Esophagus (tissue), 2 donors: ENCODE measurements around the gene BICD2. TPM values are rescaled to one million over a fixed set of nuclear protein-coding genes. Genes with fewer than 3 reads are reported as not detected.

Experiments
- H3K27ac ChIP-seq, 2 donors: one replicate each; pipeline ENCODE4 v1.5.1; 2013; ENCODE audit warnings: low read depth in 2 of 2, mild to moderate bottlenecking in 2 of 2, inconsistent platforms in 1 of 2, low read length in 1 of 2, moderate library complexity in 1 of 2
- H3K27me3 ChIP-seq, 2 donors: one replicate each; pipeline ENCODE4 v1.6.1; 2013; ENCODE audit warnings: low read length in 2 of 2, control low read depth in 1 of 2, mild to moderate bottlenecking in 1 of 2; ENCODE audit not compliant: insufficient read depth in 2 of 2, control insufficient read depth in 1 of 2
- H3K36me3 ChIP-seq, 2 donors: one replicate each; pipeline ENCODE4 v1.6.1; 2013; ENCODE audit warnings: low read length in 1 of 2; ENCODE audit not compliant: control insufficient read depth in 2 of 2, insufficient read depth in 2 of 2
- H3K4me1 ChIP-seq, 2 donors: one replicate each; pipeline ENCODE4 v1.6.1; 2013; ENCODE audit warnings: low read length in 1 of 2; ENCODE audit not compliant: control insufficient read depth in 2 of 2, insufficient read depth in 2 of 2
- H3K4me3 ChIP-seq, 2 donors: one replicate each; pipeline ENCODE4 v1.5.1; 2013; ENCODE audit warnings: low read length in 2 of 2, mild to moderate bottlenecking in 2 of 2, low read depth in 1 of 2, moderate library complexity in 1 of 2
- H3K9me3 ChIP-seq, 2 donors: one replicate each; pipeline ENCODE4 v1.6.1; 2013; ENCODE audit warnings: mild to moderate bottlenecking in 2 of 2, low read depth in 1 of 2, low read length in 1 of 2, moderate library complexity in 1 of 2; ENCODE audit not compliant: control insufficient read depth in 2 of 2, insufficient read depth in 1 of 2
- WGBS, 2 donors: extraction: QIAGEN DNeasy Blood & Tissue Kit; methylation state at CpG; one replicate each; pipeline ENCODE4 v1.1.7; 2013; 5-methylcytosine and 5-hydroxymethylcytosine counted together
- polyA plus RNA-seq, 2 donors: library from polyadenylated mRNA; stranded (reverse); fragments of 200-250 nt; gene quantifications; one replicate each; pipeline ENCODE4 v1.2.3, GENCODE V29; 2013
- donor health status: healthy with polysubstance abuse.
- donor health status: Bipolar disorder and iron deficiency.

Gene BICD2
- polyA plus RNA-seq, 2 donors, result 30.9 to 41.1 TPM

GRCh38 chr9:92763721-92764380, 782 bp downstream of the BICD2 start:
- H3K4me3 ChIP-seq, result peak overlapping the region; percentile 71 to 94
- no peaks in the 10 kb centered on the region for H3K9me3 ChIP-seq
- H3K4me1 ChIP-seq, result peaks cover 20 to 46% of the 10 kb centered on the region in 2 donors
- WGBS, 2 donors, result 1 to 3% methylated on average over 36 to 42 of the region's 42 CpGs
- H3K36me3 ChIP-seq, result no peaks in the 10 kb centered on the region
- H3K27me3 ChIP-seq, result no peaks in the 10 kb centered on the region
- peak overlapping the region; percentile 85 to 88 for H3K27ac ChIP-seq

GRCh38 chr9:92762781-92763708, 1.6 kb downstream of the BICD2 start:
- peaks cover 20 to 46% of the 10 kb centered on the region in 2 donors for H3K4me1 ChIP-seq
- WGBS, 2 donors, result 32 to 43% methylated on average over 19 of the region's 19 CpGs

DNA sequence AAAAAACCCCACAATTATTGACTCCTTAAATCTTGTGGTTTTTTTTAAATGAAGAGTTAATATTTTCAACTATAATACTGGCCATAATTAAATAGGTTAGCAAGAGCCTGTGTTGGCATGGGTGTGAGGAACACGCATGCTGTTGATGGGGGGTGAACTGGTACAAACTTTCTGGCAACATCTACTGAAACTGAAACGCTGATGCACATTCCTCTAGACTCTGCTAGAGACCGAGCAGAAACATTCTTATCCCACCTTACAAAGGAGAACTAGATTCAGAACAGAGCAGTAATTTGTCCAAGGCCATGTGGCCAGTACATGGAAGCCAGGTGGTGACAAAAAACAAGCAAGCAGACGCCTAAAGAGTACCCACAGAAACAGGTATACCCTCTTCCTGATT, 2.4 kb downstream of the BICD2 start:
- Histone ChIP-seq H3K4me1 (peaks cover 20 to 40% of the 10 kb centered on the region in 2 donors), H3K27ac (peak overlapping the region; percentile 85 to 88), H3K4me3 (peak overlapping the region; percentile 71 to 94), H3K9me3 (no peaks in the 10 kb centered on the region), H3K36me3 (no peaks in the 10 kb centered on the region), H3K27me3 (no peaks in the 10 kb centered on the region)
- 29 to 34% methylated on average over 4 of the region's 4 CpGs for WGBS, 2 donors

More at GRCh38 chr9:92762781-92763708, 1.6 kb downstream of the BICD2 start:
- Histone ChIP-seq H3K27me3 (no peaks in the 10 kb centered on the region), H3K4me3 (peak overlapping the region; percentile 71 to 94), H3K36me3 (no peaks in the 10 kb centered on the region), H3K27ac (peak overlapping the region; percentile 85 to 88), H3K9me3 (no peaks in the 10 kb centered on the region)

- Histone ChIP-seq H3K4me3 (no peak overlapping the region), H3K27ac (peak overlapping the region in 1 of 2 donors; percentile 74)
These were observed 2.9 kb downstream of the BICD2 start for GRCh38 chr9:92761686-92762085.

GRCh38 chr9:92760494-92760893, 4.1 kb downstream of the BICD2 start:
- Histone ChIP-seq H3K4me1 (peaks cover 22 to 39% of the 10 kb centered on the region in 2 donors), H3K27me3 (no peaks in the 10 kb centered on the region), H3K27ac (peak overlapping the region; percentile 38 to 74), H3K36me3 (no peaks in the 10 kb centered on the region), H3K4me3 (no peak overlapping the region), H3K9me3 (no peaks in the 10 kb centered on the region)
- WGBS, 2 donors, result 41 to 42% methylated on average over 3 of the region's 3 CpGs

More at GRCh38 chr9:92761686-92762085, 2.9 kb downstream of the BICD2 start:
- Histone ChIP-seq H3K27me3 (no peaks in the 10 kb centered on the region), H3K9me3 (no peaks in the 10 kb centered on the region), H3K4me1 (peaks cover 20 to 40% of the 10 kb centered on the region in 2 donors), H3K36me3 (no peaks in the 10 kb centered on the region)
- 59 to 66% methylated on average over 6 of the region's 6 CpGs for whole genome bisulfite sequencing, 2 donors

- no peaks in the 10 kb centered on the region for H3K9me3 ChIP-seq
- 46 to 48% methylated on average over 8 of the region's 8 CpGs for WGBS, 2 donors
- H3K27me3 ChIP-seq, result no peaks in the 10 kb centered on the region
These were observed 4.6 kb downstream of the BICD2 start for GRCh38 chr9:92760070-92760469.

GRCh38 chr9:92759446-92759845, 5.2 kb downstream of the BICD2 start:
- Histone ChIP-seq H3K9me3 (no peaks in the 10 kb centered on the region), H3K27me3 (no peaks in the 10 kb centered on the region), H3K36me3 (no peaks in the 10 kb centered on the region), H3K4me3 (no peak overlapping the region), H3K27ac (peak overlapping the region; percentile 21 to 74), H3K4me1 (peaks cover 22 to 39% of the 10 kb centered on the region in 2 donors)
- 61 to 78% methylated on average over 2 of the region's 2 CpGs for WGBS, 2 donors

More at GRCh38 chr9:92760070-92760469, 4.6 kb downstream of the BICD2 start:
- Histone ChIP-seq H3K4me1 (peaks cover 22 to 39% of the 10 kb centered on the region in 2 donors), H3K27ac (peak overlapping the region; percentile 38 to 74), H3K36me3 (no peaks in the 10 kb centered on the region), H3K4me3 (no peak overlapping the region)

DNA sequence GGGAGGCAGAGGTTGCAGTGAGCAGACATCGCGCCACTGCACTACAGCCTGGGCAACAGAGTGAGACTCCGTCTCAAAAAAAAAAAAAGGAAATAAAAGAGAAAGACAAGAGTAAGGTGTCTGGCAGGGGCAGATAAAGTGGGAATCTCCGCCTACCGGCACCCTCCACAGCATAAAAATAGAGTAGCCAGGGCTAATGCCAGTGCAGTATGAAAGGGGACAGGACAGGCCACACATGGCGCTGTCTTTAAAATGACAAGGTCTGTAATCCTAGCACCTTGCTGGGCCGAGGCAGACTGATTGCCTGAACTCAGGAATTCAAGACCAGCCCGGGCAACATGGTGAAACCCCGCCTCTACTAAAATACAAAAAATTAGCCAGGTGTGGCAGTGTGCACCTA, 7.8 kb downstream of the BICD2 start:
- peak overlapping the region; percentile 8 to 58 for H3K27ac ChIP-seq
- H3K4me1 ChIP-seq, result peaks cover 20 to 25% of the 10 kb centered on the region in 2 donors
- H3K27me3 ChIP-seq, result no peaks in the 10 kb centered on the region
- no peaks in the 10 kb centered on the region for H3K9me3 ChIP-seq
- no peaks in the 10 kb centered on the region for H3K36me3 ChIP-seq
- WGBS, 2 donors, result 76 to 87% methylated on average over 9 of the region's 9 CpGs
- no peak overlapping the region for H3K4me3 ChIP-seq

DNA sequence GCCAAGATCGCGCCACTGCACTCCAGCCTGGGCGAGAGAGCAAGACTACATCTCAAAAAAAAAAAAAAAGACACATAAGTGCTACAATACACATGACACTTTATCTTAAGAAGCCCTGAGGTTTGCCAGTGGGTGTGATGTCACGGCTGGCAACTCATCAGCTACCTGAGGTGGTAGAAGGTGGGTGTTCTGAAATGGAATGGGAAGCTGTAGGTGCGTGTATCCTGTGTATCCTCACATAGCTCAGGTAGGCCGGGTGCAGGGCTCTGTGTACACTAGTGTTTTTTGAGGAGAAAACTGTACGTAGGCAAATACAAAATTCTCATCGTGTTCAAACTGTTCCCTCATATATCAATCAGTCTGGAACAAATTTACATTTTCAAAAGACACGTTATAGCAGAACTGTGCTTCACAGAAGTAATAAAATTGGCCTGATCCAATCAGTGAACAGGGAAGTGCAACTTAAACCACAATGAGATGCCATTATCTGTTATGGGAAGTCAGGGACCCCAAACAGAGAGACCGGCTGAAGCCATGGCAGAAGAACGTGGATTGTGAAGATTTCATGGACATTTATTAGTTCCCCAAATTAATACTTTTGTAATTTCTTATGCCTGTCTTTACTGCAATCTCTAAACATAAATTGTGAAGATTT, 10.4 kb downstream of the BICD2 start:
- H3K27ac ChIP-seq, result no peak overlapping the region
- H3K4me1 ChIP-seq, result peaks cover 8 to 9% of the 10 kb centered on the region in 2 donors
- no peaks in the 10 kb centered on the region for H3K9me3 ChIP-seq
- no peak overlapping the region for H3K4me3 ChIP-seq
- H3K27me3 ChIP-seq, result no peaks in the 10 kb centered on the region
- no peaks in the 10 kb centered on the region for H3K36me3 ChIP-seq
- WGBS, 2 donors, result 93 to 94% methylated on average over 11 of the region's 11 CpGs
